Ureter (tissue), 1 donor: ENCODE measurements around the gene NCLN. TPM values are rescaled to one million over a fixed set of nuclear protein-coding genes. Genes with fewer than 3 reads are reported as not detected.
"Not testable (repeated sequence)": the region's sequence is repeated elsewhere in the genome, so short reads cannot be mapped to it uniquely, and the experiment has no call there.

ENCODE experiments used
- DNase-seq: peaks from one replicate; pipeline ENCODE4 v3.0.0-alpha.2; 2020; ENCODE audit warnings: low spot score
- total RNA-seq: library from RNA; stranded (reverse); gene quantifications from one replicate; pipeline ENCODE4 v1.2.4, GENCODE V29; 2023
- donor health status: DM: yes; HTN: yes; CAD: no.

Gene NCLN
- total RNA-seq, 1 donor from 2014 or later: 69.2 TPM

- peak; percentile 89 for DNase-seq
Observed at GRCh38 chr19:3154957-3155736, 30.6 kb upstream of the NCLN start.

- no peak for DNase-seq
Observed at GRCh38 chr19:3157096-3157845, 28.5 kb upstream of the NCLN start.

GRCh38 chr19:3159565-3159964, 26.2 kb upstream of the NCLN start:
- no peak for DNase-seq

GRCh38 chr19:3160219-3160618, 25.5 kb upstream of the NCLN start:
- DNase-seq: no peak

- DNase-seq: no peak
Observed at GRCh38 chr19:3161453-3161852, 24.3 kb upstream of the NCLN start.

GRCh38 chr19:3162418-3163229, 23.1 kb upstream of the NCLN start:
- DNase-seq: no peak

- no peak for DNase-seq
Observed at GRCh38 chr19:3163230-3163886, 22.4 kb upstream of the NCLN start.

- DNase-seq: no peak
Observed at GRCh38 chr19:3163943-3164342, 21.8 kb upstream of the NCLN start.

- no peak for DNase-seq
Observed at GRCh38 chr19:3167533-3168272, 18.0 kb upstream of the NCLN start.

GRCh38 chr19:3171894-3172672, 13.6 kb upstream of the NCLN start:
- DNase-seq: no peak

GRCh38 chr19:3172673-3173000, 13.1 kb upstream of the NCLN start:
- DNase-seq: not testable (repeated sequence)

- peak; percentile 87 for DNase-seq
Observed at GRCh38 chr19:3175781-3176714, 9.7 kb upstream of the NCLN start.

- peak; percentile 80 for DNase-seq
Observed at GRCh38 chr19:3176715-3177501, 8.8 kb upstream of the NCLN start.

- no peak for DNase-seq
Observed at GRCh38 chr19:3178377-3178972, 7.3 kb upstream of the NCLN start, which contains the start of gene S1PR4. Gene S1PR4 (plus strand): TSS chr19:3178769. CDS start chr19:3178793, 24 bp downstream.

GRCh38 chr19:3178973-3179738, 6.6 kb upstream of the NCLN start:
- no peak for DNase-seq

- no peak for DNase-seq
Observed at GRCh38 chr19:3179739-3180293, 5.9 kb upstream of the NCLN start.
